Mucosa of descending colon (tissue), 3 donors: ENCODE measurements around the gene METTL8. TPM values are rescaled to one million over a fixed set of nuclear protein-coding genes. Genes with fewer than 3 reads are reported as not detected.

Experiments used
- ATAC-seq: fragments of 200-7000 bp; cut with Tn5 transposase; one replicate; pipeline ENCODE4 v1.9.1; 2020; ENCODE audit warnings: mild to moderate bottlenecking, moderate library complexity
- DNase-seq, 3 donors: peaks; one replicate each; pipeline ENCODE4 v3.0.0-alpha.2; 2020
- H3K36me3 ChIP-seq: fragments of 200-600 bp; one replicate; pipeline ENCODE4 v1.8.0; 2021; ENCODE audit warnings: low read depth, mild to moderate bottlenecking
- H3K4me1 ChIP-seq: fragments of 200-600 bp; one replicate; pipeline ENCODE4 v1.8.0; 2021; ENCODE audit warnings: low read depth, mild to moderate bottlenecking
- H3K4me3 ChIP-seq: fragments of 200-600 bp; one replicate; pipeline ENCODE4 v1.8.0; 2021; ENCODE audit warnings: mild to moderate bottlenecking
- H3K9me3 ChIP-seq: fragments of 200-600 bp; one replicate; pipeline ENCODE4 v1.8.0; 2021; ENCODE audit warnings: mild to moderate bottlenecking
- intact Hi-C, 2 donors: fragments of 100-400 bp; cut with DNase I in 1 of 2; cut with micrococcal nuclease in 1 of 2; formaldehyde crosslinking; loops; one replicate each; pipeline versions ENCODE4 v1.11.0 to v1.11.1; 2022; cut with DNase I, micrococcal nuclease
- total RNA-seq, 3 donors: library from RNA; stranded (reverse); fragmentation: NEBNext Ultra II Directional in 2 of 3; extraction: Animal tissue kit (Norgen Biotek cat#: 25700) in 2 of 3; gene quantifications; one replicate each; pipeline versions ENCODE4 v1.2.1 to v1.2.4, GENCODE V29; 2021 to 2023
- TF ChIP-seq, protein P1 (sequence below): fragments of 200-600 bp; IDR thresholded peaks from one replicate; pipeline ENCODE4 v1.8.0; 2022; ENCODE audit warnings: antibody characterized with exemption, mild to moderate bottlenecking
- donor health status: DM: no; HTN: no; CAD: no; lungs with moderate emphysema.
- donor health status: DM: no; HTN: no; CAD: no.
- donor health status: DM: no; HTN: yes; CAD: no.

Gene METTL8
- total RNA-seq, 3 donors from 2014 or later, result 15.9 to 44.9 (median 20.7) TPM

DNA sequence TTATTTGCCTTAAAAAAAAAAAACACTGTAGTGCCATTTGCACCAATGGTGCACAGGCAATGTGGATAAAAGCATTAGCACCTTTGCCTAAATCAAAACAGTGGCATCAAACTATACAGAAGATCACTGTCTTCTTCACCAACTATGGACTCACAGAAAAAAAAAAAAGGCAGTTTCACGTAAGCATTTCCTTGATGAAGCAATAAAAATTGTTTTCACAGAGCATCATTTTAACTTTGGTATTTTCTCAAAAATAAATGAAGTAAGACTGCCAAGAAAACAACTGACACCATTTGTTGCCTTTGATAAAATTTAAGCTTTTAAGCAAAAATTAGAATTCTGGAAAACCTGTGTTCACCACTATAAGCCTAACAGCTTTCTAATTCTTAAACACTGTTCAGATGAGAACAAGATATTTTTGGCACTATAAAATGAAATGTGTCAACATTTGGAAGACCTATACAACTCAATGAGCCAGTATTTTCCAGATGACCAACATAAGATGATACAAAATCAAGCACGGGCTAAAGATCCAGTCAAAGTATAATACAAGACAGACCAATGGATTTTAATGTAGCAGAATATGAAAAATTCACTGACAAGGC lies 21.1 kb downstream of the METTL8 start:
- intact Hi-C loops, result loop anchor here in 1 of 2 donors (10.0 kb wide), 2 partner anchors 258 to 438 kb away; no protein-coding TSS in a partner anchor
- TF ChIP-seq, protein P1, sequence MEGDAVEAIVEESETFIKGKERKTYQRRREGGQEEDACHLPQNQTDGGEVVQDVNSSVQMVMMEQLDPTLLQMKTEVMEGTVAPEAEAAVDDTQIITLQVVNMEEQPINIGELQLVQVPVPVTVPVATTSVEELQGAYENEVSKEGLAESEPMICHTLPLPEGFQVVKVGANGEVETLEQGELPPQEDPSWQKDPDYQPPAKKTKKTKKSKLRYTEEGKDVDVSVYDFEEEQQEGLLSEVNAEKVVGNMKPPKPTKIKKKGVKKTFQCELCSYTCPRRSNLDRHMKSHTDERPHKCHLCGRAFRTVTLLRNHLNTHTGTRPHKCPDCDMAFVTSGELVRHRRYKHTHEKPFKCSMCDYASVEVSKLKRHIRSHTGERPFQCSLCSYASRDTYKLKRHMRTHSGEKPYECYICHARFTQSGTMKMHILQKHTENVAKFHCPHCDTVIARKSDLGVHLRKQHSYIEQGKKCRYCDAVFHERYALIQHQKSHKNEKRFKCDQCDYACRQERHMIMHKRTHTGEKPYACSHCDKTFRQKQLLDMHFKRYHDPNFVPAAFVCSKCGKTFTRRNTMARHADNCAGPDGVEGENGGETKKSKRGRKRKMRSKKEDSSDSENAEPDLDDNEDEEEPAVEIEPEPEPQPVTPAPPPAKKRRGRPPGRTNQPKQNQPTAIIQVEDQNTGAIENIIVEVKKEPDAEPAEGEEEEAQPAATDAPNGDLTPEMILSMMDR, result no peak
- H3K36me3 ChIP-seq, result no peaks in the 10 kb centered on the region
- H3K9me3 ChIP-seq, result no peaks in the 10 kb centered on the region
- ATAC-seq, result no peak
- H3K4me1 ChIP-seq, result peaks cover 2% of the 10 kb centered on the region
- H3K4me3 ChIP-seq, result no peak overlapping the region
- no peak for DNase-seq

DNA sequence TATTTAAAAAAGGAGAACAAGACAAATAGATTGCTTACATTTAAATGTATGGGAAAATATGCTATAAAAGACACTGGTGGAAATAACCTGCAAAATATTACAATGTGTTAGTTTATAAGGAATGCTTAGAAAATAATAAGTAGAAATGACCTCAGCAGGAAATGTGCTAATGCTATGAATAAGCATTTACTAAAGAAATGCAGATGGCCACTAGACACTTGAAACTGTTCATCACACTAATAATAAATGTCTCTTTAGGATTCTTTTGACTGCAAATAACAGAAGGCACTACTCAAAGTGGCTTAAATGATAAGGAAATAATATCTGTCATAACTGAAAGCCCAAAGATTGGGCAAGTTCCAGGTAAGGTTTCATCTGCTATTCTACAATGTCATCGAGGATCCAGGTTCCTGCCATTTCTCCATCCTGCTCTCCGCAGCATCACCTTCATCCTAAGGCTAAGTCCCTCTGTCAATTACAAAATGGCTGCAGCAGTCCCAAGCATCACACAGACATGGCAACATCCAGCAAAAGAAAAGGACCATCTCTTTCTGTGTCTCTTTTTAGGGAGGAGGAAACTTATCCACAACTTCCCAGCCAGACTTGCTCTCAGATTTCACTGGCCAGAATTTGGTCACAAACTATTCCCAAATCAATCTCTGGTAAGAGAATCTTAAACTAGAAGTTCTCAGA lies 21.9 kb downstream of the METTL8 start:
- no peak overlapping the region for H3K4me3 ChIP-seq
- DNase-seq (no peak), ATAC-seq (no peak)
- H3K9me3 ChIP-seq, result no peaks in the 10 kb centered on the region
- intact Hi-C loops, result loop anchor here in 1 of 2 donors (10.0 kb wide), 2 partner anchors 257 to 437 kb away; no protein-coding TSS in a partner anchor
- H3K36me3 ChIP-seq, result no peaks in the 10 kb centered on the region
- TF ChIP-seq, protein P1, result no peak
- peaks cover 2% of the 10 kb centered on the region for H3K4me1 ChIP-seq

DNA sequence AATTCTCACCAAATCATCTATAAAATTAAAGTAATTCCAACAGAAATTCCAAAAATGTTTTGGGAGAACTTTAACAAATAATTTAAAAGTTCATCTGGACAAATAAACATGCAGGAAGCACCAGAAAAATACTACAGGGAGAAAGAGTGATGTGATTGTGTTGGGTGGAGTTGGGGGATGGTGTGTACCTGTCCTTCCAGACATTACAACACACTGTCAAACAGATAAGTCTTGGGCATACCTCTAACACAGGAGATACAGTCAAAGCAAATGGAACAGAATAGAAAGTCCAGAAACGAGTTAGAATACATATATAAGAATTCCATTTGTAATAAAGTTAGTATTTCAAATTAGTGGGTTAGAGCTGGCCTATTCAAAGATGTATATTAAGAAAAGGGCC lies 22.6 kb downstream of the METTL8 start:
- DNase-seq (no peak), ATAC-seq (no peak)
- H3K36me3 ChIP-seq, result no peaks in the 10 kb centered on the region
- intact Hi-C loops, result loop anchor here in 1 of 2 donors (10.0 kb wide), 2 partner anchors 256 to 436 kb away; no protein-coding TSS in a partner anchor
- no peak overlapping the region for H3K4me3 ChIP-seq
- TF ChIP-seq, protein P1, result no peak
- H3K9me3 ChIP-seq, result no peaks in the 10 kb centered on the region
- peaks cover 2% of the 10 kb centered on the region for H3K4me1 ChIP-seq

DNA sequence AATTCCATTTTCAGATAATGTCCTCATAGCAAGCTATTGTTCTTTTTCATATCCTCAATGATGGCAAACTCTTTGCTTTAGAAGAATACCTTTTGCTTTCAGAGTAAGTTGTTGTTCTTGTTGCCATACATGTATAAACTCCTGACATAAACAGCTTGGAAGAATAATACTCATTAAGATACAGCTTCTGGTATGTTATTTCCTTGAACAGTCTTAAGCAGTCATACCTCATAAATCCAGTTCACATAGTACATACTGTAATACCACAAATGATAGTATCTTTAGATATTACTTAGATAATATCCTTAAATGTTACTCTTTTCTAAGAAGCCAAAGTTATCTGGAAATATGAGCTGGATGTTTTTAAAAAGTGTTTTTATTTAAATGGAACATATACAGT lies 23.2 kb downstream of the METTL8 start:
- ATAC-seq (no peak), DNase-seq (no peak)
- intact Hi-C loops, result loop anchor here in 1 of 2 donors (10.0 kb wide), 2 partner anchors 256 to 436 kb away; no protein-coding TSS in a partner anchor
- no peak overlapping the region for H3K4me3 ChIP-seq
- no peaks in the 10 kb centered on the region for H3K36me3 ChIP-seq
- TF ChIP-seq, protein P1, result no peak
- no peaks in the 10 kb centered on the region for H3K9me3 ChIP-seq
- peaks cover 1% of the 10 kb centered on the region for H3K4me1 ChIP-seq

DNA sequence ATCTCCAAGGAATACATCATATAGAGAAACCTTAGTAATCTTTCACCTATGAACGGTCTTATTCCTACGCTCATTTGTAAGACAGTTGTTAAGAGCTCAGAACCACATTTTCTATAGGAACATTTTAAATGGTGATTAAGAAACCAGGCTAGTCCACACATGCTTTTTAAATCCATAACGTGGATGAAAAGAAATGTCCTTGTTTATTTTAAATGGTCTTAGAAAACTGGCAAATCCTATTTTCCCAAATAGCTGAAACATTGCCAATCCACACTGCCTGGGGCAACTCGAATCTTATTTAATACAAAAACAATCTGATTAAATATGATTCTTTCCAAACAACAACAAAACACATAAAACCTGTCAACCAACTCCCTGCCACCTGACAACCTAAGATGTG lies 23.7 kb downstream of the METTL8 start:
- H3K4me1 ChIP-seq, result no peaks in the 10 kb centered on the region
- TF ChIP-seq, protein P1, result no peak
- DNase-seq, result no peak
- H3K4me3 ChIP-seq, result no peak overlapping the region
- ATAC-seq, result no peak
- intact Hi-C loops, result loop anchor here in 1 of 2 donors (10.0 kb wide), 2 partner anchors 255 to 435 kb away; no protein-coding TSS in a partner anchor
- no peaks in the 10 kb centered on the region for H3K9me3 ChIP-seq
- H3K36me3 ChIP-seq, result no peaks in the 10 kb centered on the region
